WERI-Rb-1 (cell line): ENCODE data around the gene STIMATE.

ENCODE experiments used
- DNase-seq: peaks from one replicate; pipeline ENCODE4 v3.0.0-alpha.2; 2020
- H3K27ac ChIP-seq: fragments of 250-450 bp; sonication (Bioruptor Pico); 2 replicates; pipeline ENCODE4 v1.5.1; 2020; ENCODE audit warnings: mild to moderate bottlenecking, moderate library complexity
- H3K27me3 ChIP-seq: fragments of 250-450 bp; sonication (Bioruptor Pico); 2 replicates; pipeline ENCODE4 v1.5.1; 2021; ENCODE audit warnings: mild to moderate bottlenecking, low read depth, moderate library complexity; ENCODE audit not compliant: insufficient read depth, severe bottlenecking
- H3K36me3 ChIP-seq: fragments of 250-450 bp; sonication (Bioruptor Pico); 2 replicates; pipeline ENCODE4 v1.5.1; 2020; ENCODE audit warnings: mild to moderate bottlenecking, moderate library complexity
- H3K4me3 ChIP-seq: 2 replicates; pipeline ENCODE4 v1.5.1; 2011; ENCODE audit warnings: low read depth, mild to moderate bottlenecking, control low read depth, low read length
- H3K9me3 ChIP-seq: fragments of 250-450 bp; sonication (Bioruptor Pico); 2 replicates; pipeline ENCODE4 v1.5.1; 2021; ENCODE audit warnings: mild to moderate bottlenecking, moderate library complexity; ENCODE audit not compliant: severe bottlenecking
- TF ChIP-seq, protein P1 (sequence below): IDR thresholded peaks from 2 replicates; pipeline ENCODE4 v1.5.1; 2011; ENCODE audit warnings: low read depth, mild to moderate bottlenecking, control low read depth, inconsistent platforms, low read length

STIMATE gene

DNA sequence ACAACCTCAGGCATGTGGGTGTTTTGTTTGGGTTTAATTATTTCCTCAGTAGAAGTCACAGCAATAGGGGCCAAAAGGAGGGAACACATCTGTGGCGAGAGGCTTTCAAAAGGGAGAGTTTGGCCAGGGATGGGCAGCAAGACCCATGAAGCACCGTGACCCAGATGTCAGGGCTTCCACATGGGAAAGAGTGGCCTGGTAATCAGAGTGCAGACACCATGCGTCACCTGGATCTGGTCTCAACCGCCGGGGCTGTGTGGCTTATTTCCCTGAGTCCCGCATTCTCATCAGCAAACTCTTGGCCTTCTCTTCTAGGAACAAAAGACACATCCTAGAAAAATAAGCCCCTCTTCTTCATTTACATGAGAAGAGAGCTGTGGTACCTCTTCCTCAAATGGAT lies 50.1 kb downstream of the STIMATE start:
- H3K9me3 ChIP-seq, result no peaks in the 10 kb centered on the region
- TF ChIP-seq, protein P1, sequence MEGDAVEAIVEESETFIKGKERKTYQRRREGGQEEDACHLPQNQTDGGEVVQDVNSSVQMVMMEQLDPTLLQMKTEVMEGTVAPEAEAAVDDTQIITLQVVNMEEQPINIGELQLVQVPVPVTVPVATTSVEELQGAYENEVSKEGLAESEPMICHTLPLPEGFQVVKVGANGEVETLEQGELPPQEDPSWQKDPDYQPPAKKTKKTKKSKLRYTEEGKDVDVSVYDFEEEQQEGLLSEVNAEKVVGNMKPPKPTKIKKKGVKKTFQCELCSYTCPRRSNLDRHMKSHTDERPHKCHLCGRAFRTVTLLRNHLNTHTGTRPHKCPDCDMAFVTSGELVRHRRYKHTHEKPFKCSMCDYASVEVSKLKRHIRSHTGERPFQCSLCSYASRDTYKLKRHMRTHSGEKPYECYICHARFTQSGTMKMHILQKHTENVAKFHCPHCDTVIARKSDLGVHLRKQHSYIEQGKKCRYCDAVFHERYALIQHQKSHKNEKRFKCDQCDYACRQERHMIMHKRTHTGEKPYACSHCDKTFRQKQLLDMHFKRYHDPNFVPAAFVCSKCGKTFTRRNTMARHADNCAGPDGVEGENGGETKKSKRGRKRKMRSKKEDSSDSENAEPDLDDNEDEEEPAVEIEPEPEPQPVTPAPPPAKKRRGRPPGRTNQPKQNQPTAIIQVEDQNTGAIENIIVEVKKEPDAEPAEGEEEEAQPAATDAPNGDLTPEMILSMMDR, result no peak
- no peak overlapping the region for H3K27ac ChIP-seq
- no peaks in the 10 kb centered on the region for H3K27me3 ChIP-seq
- H3K36me3 ChIP-seq, result peaks cover 13% of the 10 kb centered on the region
- no peak overlapping the region for H3K4me3 ChIP-seq
- no peak for DNase-seq

DNA sequence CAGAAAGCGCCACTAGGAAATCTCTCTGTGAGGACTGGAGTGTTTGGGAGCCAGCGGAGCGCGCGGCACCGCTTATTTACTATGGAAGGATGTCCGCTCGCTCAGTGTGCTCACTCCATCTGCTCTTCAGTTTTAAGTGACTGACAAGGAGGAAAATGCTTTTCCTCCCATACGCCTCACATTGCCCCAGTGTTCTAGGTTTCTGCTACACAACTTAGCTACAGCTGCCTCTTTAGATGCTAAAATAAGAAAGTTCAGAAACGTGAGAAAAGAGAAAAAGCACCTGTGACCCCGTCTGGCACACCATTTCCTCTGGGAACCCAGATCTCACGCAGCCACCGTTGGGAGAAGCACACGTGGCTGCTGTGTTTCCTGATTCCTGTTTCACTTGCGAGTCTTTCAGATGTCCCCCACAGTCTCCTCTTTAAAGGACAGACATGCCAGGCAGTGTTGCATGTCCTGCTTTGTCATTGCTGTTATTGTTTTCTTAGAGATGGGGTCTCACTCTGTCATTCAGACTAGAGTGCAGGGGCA lies 50.8 kb downstream of the STIMATE start:
- TF ChIP-seq, protein P1, result no peak
- Histone ChIP-seq H3K9me3 (no peaks in the 10 kb centered on the region), H3K36me3 (peaks cover 6% of the 10 kb centered on the region), H3K27me3 (no peaks in the 10 kb centered on the region), H3K4me3 (peak overlapping the region; percentile 9; the same call in 1 of the 2 replicates), H3K27ac (no peak overlapping the region)
- DNase-seq, result peak; percentile 28

DNA sequence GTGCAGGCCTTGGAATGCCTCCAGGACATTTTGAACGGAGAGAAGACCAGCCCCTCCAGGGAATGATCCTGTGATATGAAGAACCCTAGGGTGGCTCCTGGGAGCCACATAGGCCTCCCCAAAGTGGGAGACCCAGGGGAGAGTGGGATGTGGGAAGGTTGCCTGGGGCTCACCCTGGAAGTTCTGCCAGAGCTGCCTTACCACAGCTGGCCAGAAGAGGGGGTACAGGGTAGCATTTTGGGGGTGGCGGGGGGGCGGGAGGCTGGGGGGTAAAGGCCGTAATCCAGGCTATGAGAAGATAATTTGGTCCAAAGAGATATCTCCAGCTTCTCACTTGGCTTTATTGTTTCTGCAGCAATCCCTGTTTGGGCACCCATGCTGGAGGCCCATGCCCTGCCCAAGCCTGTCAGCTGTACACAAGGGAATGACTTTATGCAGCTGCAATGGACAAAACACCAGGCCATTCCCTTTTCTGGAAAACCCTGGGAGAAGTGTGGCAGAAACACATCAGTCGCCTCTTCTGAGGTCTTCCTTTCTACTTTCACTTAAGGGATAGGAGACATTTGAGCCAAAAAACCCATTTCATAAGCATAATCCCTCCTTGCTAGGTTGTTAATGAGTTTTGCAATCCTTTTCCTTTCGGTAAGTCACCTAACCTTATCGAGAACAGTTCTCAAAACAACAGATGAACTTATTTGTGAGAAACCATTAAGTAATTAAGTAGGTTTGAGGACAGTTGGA lies 51.5 kb downstream of the STIMATE start:
- Histone ChIP-seq H3K27me3 (no peaks in the 10 kb centered on the region), H3K27ac (no peak overlapping the region), H3K36me3 (peaks cover 1% of the 10 kb centered on the region; the same call in 1 of the 2 replicates), H3K9me3 (no peaks in the 10 kb centered on the region), H3K4me3 (peak overlapping the region; percentile 9; the same call in 1 of the 2 replicates)
- DNase-seq, result peak; percentile 27
- TF ChIP-seq, protein P1, result peak; percentile 34; the same call in 1 of the 2 replicates

DNA sequence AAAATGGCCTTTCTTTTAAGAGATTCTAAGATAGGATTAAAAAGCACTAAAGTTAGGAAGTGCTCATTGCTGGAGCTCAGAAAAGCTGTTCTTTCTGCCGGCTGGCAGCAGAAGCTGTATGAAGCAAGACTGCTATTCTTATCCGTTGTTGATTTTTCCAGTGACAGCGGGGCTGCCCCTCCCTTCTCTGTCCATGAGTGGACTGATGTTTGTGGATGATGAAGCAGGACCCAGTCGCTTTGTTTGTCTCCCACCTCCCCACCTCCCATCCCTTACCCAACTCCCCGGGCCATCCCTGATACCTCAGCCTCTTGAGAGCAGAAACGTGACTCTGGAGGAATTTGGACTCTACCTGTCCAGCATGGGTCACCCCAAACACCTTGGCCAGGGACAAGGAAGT lies 52.2 kb downstream of the STIMATE start:
- Histone ChIP-seq H3K9me3 (no peaks in the 10 kb centered on the region), H3K4me3 (no peak overlapping the region), H3K27ac (no peak overlapping the region), H3K27me3 (no peaks in the 10 kb centered on the region), H3K36me3 (no peaks in the 10 kb centered on the region)
- DNase-seq, result no peak
- TF ChIP-seq, protein P1, result no peak

DNA sequence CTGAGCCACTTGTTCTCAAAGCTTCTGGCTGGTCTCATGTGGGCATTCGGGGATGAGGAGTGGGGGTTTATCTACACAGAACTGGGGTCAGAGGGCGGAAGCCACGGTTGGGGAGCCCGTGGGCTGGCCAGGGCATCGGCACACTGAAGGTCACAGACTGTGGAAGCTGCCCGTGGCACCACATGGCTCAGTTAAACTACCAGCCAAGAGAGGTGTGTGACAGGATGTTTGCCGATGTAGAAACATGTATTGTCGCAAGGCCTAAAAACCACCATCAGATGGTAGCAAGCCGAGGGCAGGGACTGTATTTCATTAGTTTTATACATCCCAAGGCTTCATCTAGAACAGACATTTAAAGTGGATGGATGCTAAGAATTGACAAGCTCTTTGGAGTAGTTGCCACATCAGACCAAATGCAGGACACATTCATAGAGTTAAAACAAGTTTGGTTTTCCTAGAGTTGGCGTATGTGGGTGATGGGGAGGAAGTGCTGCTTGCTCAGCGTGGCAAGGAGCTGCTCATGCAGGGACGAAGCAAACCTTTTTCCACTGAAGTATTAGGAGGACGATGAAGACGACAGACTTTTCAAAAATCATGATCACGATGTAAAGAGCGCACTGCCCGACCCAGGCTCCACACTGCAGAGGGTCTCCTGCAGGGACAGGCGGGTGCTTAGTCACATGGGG lies 52.9 kb downstream of the STIMATE start:
- no peak for DNase-seq
- no peak overlapping the region for H3K4me3 ChIP-seq
- no peaks in the 10 kb centered on the region for H3K27me3 ChIP-seq
- TF ChIP-seq, protein P1, result no peak
- no peaks in the 10 kb centered on the region; the same call in 1 of the 2 replicates for H3K36me3 ChIP-seq
- no peaks in the 10 kb centered on the region for H3K9me3 ChIP-seq
- H3K27ac ChIP-seq, result no peak overlapping the region
